Neural cell (in vitro differentiated cells): ENCODE results near the gene MFN1. TPM values are rescaled to one million over a fixed set of nuclear protein-coding genes. Genes with fewer than 3 reads are reported as not detected.

Experiments
- H2AFZ ChIP-seq: fragments of 200-600, 300-800 bp; sonication (generic), shearing (Covaris generic); 2 replicates; pipeline ENCODE4 v1.6.0; 2014; ENCODE audit warnings: low read depth, mild to moderate bottlenecking, antibody characterized with exemption, low read length, moderate library complexity
- H3F3A ChIP-seq: fragments of 200-600 bp; shearing (Covaris generic); 2 replicates; pipeline ENCODE4 v1.6.1; 2016; ENCODE audit warnings: mild to moderate bottlenecking, moderate library complexity, mixed read lengths, antibody characterized with exemption, low read length; ENCODE audit not compliant: insufficient read depth, poor library complexity, severe bottlenecking
- H3K27ac ChIP-seq: fragments of 200-600, 300-800 bp; sonication (generic), shearing (Covaris generic); 2 replicates; pipeline ENCODE4 v1.5.1; 2014; ENCODE audit warnings: mild to moderate bottlenecking, low read length, moderate library complexity
- H3K27me3 ChIP-seq: fragments of 300-800, 200-600 bp; sonication (generic), shearing (Covaris generic); 2 replicates; pipeline ENCODE4 v1.6.0; 2014; ENCODE audit warnings: mild to moderate bottlenecking, low read depth, low read length, moderate library complexity; ENCODE audit not compliant: insufficient read depth
- H3K36me3 ChIP-seq: fragments of 300-800, 200-600 bp; sonication (generic), shearing (Covaris generic); 2 replicates; pipeline ENCODE4 v1.5.1; 2014; ENCODE audit warnings: mild to moderate bottlenecking, antibody characterized with exemption, low read length, moderate library complexity; ENCODE audit not compliant: insufficient read depth
- H3K4me2 ChIP-seq: fragments of 300-800, 200-600 bp; sonication (generic), shearing (Covaris generic); 2 replicates; pipeline ENCODE4 v1.6.0; 2014; ENCODE audit warnings: mild to moderate bottlenecking, low read length
- H3K4me3 ChIP-seq: fragments of 300-800, 200-600 bp; sonication (generic), shearing (Covaris generic); 2 replicates; pipeline ENCODE4 v1.5.1; 2014; ENCODE audit warnings: mild to moderate bottlenecking, low read length, moderate library complexity
- H3K79me2 ChIP-seq: fragments of 200-600 bp; shearing (Covaris generic); replicated peaks from 2 replicates; pipeline ENCODE4 v1.6.0; 2014; ENCODE audit warnings: mild to moderate bottlenecking, low read length, moderate library complexity; ENCODE audit not compliant: insufficient read depth
- H3K9ac ChIP-seq: fragments of 300-800, 200-600 bp; sonication (generic), shearing (Covaris generic); 2 replicates; pipeline ENCODE4 v1.6.1; 2016; ENCODE audit warnings: mild to moderate bottlenecking, low read length, mixed read lengths
- H3K9me2 ChIP-seq: fragments of 200-600 bp; shearing (Covaris generic); 2 replicates; pipeline ENCODE4 v1.6.1; 2016; ENCODE audit warnings: mild to moderate bottlenecking, low read length, mixed read lengths; ENCODE audit not compliant: insufficient read depth
- H3K9me3 ChIP-seq: fragments of 200-600, 300-800 bp; sonication (generic), shearing (Covaris generic); 2 replicates; pipeline ENCODE4 v1.6.1; 2016; ENCODE audit warnings: mild to moderate bottlenecking, mixed run types, low read length, moderate library complexity, mixed read lengths
- H4K20me1 ChIP-seq: fragments of 200-600 bp; shearing (Covaris generic); 2 replicates; pipeline ENCODE4 v1.6.1; 2016; ENCODE audit warnings: mild to moderate bottlenecking, mixed run types; ENCODE audit not compliant: insufficient read depth
- EP300 ChIP-seq: fragments of 450-650 bp; conservative IDR thresholded peaks from 2 replicates; pipeline ENCODE4 v1.6.1; 2014; ENCODE audit warnings: antibody characterized with exemption, mild to moderate bottlenecking, moderate library complexity; ENCODE audit not compliant: poor library complexity, severe bottlenecking
- EZH2 ChIP-seq: fragments of 200-600, 300-800 bp; shearing (Covaris generic), sonication (generic); IDR thresholded peaks from 2 replicates; pipeline ENCODE4 v1.6.1; 2014; ENCODE audit warnings: antibody characterized with exemption, low read length, borderline replicate concordance, mild to moderate bottlenecking; ENCODE audit not compliant: insufficient read depth, poor library complexity, severe bottlenecking
- MXI1 ChIP-seq: fragments of 450-650 bp; conservative IDR thresholded peaks from 2 replicates; pipeline ENCODE4 v1.6.1; 2014; ENCODE audit warnings: antibody characterized with exemption, mild to moderate bottlenecking; ENCODE audit not compliant: poor library complexity, severe bottlenecking
- POLR2AphosphoS5 ChIP-seq: IDR thresholded peaks from 2 replicates; pipeline ENCODE4 v1.6.1; 2012
- RAD21 ChIP-seq: fragments of 450-650 bp; conservative IDR thresholded peaks from 2 replicates; pipeline ENCODE4 v1.6.1; 2014; ENCODE audit warnings: antibody characterized with exemption, mild to moderate bottlenecking, moderate library complexity
- REST ChIP-seq: IDR thresholded peaks from 2 replicates; pipeline ENCODE4 v1.6.1; 2012; ENCODE audit warnings: borderline replicate concordance
- SMC3 ChIP-seq: fragments of 450-650 bp; conservative IDR thresholded peaks from 2 replicates; pipeline ENCODE4 v1.6.1; 2014; ENCODE audit warnings: antibody characterized with exemption, mild to moderate bottlenecking, moderate library complexity; ENCODE audit not compliant: poor library complexity
- TAF1 ChIP-seq: IDR thresholded peaks from 2 replicates; pipeline ENCODE4 v1.6.1; 2012; ENCODE audit warnings: low read depth
- polyA plus RNA-seq: library from polyadenylated mRNA; depleted of rRNA; stranded (reverse); fragments of >200 nt; gene quantifications from 2 replicates; pipeline ENCODE4 v1.2.3, GENCODE V29; 2014
- TF ChIP-seq, protein P1 (sequence below): fragments of 450-650 bp; IDR thresholded peaks from 2 replicates; pipeline ENCODE4 v1.5.1; 2014; ENCODE audit warnings: antibody characterized with exemption, mild to moderate bottlenecking, moderate library complexity; ENCODE audit not compliant: poor library complexity, severe bottlenecking

Gene MFN1
- polyA plus RNA-seq, 1 donor from 2014 or later = 78.8 TPM

DNA sequence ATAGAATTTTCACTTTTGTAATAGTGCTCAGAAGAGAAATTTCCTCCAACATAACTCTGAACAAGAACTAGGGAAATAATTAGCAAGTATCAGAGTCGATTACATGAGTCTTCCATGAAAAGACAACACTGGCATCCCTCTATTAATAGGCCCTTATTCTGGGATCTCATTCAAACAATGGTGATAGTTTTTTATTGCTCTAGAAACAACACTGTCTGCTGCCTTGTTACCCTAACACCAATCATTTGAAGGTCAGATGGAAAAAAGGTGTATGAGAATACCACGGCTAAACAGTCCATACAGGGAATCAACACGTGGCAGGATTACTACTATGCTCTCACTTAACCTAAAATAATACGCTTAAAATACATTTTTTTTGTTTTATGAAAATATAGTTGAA is 67.9 kb downstream of the MFN1 start:
- Histone ChIP-seq H3K79me2 (no peaks in the 10 kb centered on the region), H2AFZ (no peak overlapping the region), H3K36me3 (peaks cover 3% of the 10 kb centered on the region), H3K27ac (no peak overlapping the region), H3K9me2 (no peaks in the 10 kb centered on the region), H3K27me3 (no peaks in the 10 kb centered on the region), H3K9me3 (no peaks in the 10 kb centered on the region), H3F3A (no peaks in the 10 kb centered on the region), H3K9ac (no peak overlapping the region), H4K20me1 (no peaks in the 10 kb centered on the region), H3K4me3 (no peak overlapping the region), H3K4me2 (no peak overlapping the region)
- no peak for TF ChIP-seq MXI1
- TF ChIP-seq, protein P1, sequence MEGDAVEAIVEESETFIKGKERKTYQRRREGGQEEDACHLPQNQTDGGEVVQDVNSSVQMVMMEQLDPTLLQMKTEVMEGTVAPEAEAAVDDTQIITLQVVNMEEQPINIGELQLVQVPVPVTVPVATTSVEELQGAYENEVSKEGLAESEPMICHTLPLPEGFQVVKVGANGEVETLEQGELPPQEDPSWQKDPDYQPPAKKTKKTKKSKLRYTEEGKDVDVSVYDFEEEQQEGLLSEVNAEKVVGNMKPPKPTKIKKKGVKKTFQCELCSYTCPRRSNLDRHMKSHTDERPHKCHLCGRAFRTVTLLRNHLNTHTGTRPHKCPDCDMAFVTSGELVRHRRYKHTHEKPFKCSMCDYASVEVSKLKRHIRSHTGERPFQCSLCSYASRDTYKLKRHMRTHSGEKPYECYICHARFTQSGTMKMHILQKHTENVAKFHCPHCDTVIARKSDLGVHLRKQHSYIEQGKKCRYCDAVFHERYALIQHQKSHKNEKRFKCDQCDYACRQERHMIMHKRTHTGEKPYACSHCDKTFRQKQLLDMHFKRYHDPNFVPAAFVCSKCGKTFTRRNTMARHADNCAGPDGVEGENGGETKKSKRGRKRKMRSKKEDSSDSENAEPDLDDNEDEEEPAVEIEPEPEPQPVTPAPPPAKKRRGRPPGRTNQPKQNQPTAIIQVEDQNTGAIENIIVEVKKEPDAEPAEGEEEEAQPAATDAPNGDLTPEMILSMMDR = no peak
- TF ChIP-seq EP300 = no peak
- TF ChIP-seq SMC3 = no peak
- TF ChIP-seq RAD21 = no peak
- TF ChIP-seq POLR2AphosphoS5 = no peak
- no peak for TF ChIP-seq REST
- no peak for TF ChIP-seq EZH2
- no peak for TF ChIP-seq TAF1

DNA sequence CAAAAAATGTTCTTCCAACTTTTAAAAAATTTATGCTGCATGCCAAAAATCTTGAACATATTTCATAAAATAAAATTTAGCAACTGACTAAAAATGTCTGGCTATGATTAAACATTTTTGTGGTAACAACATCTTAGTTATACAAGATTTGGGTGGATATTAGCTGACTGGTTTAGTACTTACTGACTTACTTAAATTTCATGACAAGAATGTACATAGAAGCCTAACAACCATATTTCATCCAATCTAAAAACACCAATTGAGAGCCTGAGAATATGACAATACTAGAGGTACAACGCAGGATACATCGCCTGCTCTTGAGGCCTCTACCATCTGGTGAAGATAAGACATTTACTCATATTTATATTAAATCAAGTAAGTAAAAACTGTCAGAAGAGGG is 69.2 kb downstream of the MFN1 start:
- H3K4me2 ChIP-seq = no peak overlapping the region
- peaks cover 3% of the 10 kb centered on the region for H3K36me3 ChIP-seq
- no peak overlapping the region for H2AFZ ChIP-seq
- H4K20me1 ChIP-seq = no peaks in the 10 kb centered on the region
- no peak overlapping the region for H3K4me3 ChIP-seq
- no peak overlapping the region for H3K27ac ChIP-seq
- no peak overlapping the region for H3K9ac ChIP-seq
- H3K27me3 ChIP-seq = no peaks in the 10 kb centered on the region
- H3K9me3 ChIP-seq = no peaks in the 10 kb centered on the region
- H3K9me2 ChIP-seq = no peaks in the 10 kb centered on the region
- TF ChIP-seq EZH2 (no peak), REST (no peak), SMC3 (no peak), TAF1 (no peak), MXI1 (no peak), POLR2AphosphoS5 (no peak), EP300 (no peak), RAD21 (no peak)
- TF ChIP-seq, protein P1 = no peak
- H3F3A ChIP-seq = no peaks in the 10 kb centered on the region
- no peaks in the 10 kb centered on the region for H3K79me2 ChIP-seq
